ENCODE data around the gene BCKDHA. TPM values are rescaled to one million over a fixed set of nuclear protein-coding genes. Genes with fewer than 3 reads are reported as not detected.

The BCKDHA gene
- total RNA-seq, 3 donors from 2014 or later (not counting 1 experiment from before 2014, with no cell fraction given): 26.5 to 29.0 (median 28.3) TPM

- H3K27ac Mint-ChIP-seq: no peak overlapping the region
- TF ChIP-seq, protein P1, sequence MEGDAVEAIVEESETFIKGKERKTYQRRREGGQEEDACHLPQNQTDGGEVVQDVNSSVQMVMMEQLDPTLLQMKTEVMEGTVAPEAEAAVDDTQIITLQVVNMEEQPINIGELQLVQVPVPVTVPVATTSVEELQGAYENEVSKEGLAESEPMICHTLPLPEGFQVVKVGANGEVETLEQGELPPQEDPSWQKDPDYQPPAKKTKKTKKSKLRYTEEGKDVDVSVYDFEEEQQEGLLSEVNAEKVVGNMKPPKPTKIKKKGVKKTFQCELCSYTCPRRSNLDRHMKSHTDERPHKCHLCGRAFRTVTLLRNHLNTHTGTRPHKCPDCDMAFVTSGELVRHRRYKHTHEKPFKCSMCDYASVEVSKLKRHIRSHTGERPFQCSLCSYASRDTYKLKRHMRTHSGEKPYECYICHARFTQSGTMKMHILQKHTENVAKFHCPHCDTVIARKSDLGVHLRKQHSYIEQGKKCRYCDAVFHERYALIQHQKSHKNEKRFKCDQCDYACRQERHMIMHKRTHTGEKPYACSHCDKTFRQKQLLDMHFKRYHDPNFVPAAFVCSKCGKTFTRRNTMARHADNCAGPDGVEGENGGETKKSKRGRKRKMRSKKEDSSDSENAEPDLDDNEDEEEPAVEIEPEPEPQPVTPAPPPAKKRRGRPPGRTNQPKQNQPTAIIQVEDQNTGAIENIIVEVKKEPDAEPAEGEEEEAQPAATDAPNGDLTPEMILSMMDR (IDR thresholded peaks at IDR 0.05): no peak
- no peak overlapping the region for H3K4me3 Mint-ChIP-seq
- H3K36me3 Mint-ChIP-seq: no peaks in the 10 kb centered on the region
- H3K4me1 ChIP-seq (ENCODE audit: control insufficient read depth, insufficient read depth, low read length): peaks cover 18% of the 10 kb centered on the region
- WGBS (ENCODE audit: insufficient coverage): 100% methylated on average over 1 of the region's 3 CpGs
- H3K27me3 ChIP-seq (ENCODE audit: control insufficient read depth, insufficient read depth, low read length): no peaks in the 10 kb centered on the region
- intact Hi-C loops (cut with micrococcal nuclease): no loop called here
- no peaks in the 10 kb centered on the region for H3K9me3 ChIP-seq (ENCODE audit: control insufficient read depth, insufficient read depth, low read length)
- H3K4me1 Mint-ChIP-seq: peaks cover 21 to 42% of the 10 kb centered on the region in 2 donors
- no peak overlapping the region for H3K27ac ChIP-seq (ENCODE audit: low read length)
- H3K36me3 ChIP-seq (ENCODE audit: control insufficient read depth, insufficient read depth, low read length): peaks cover 7% of the 10 kb centered on the region
- ATAC-seq (no peak), DNase-seq (no peak)
- H3K4me3 ChIP-seq (ENCODE audit: low read length): no peak overlapping the region
- H3K27me3 Mint-ChIP-seq (ENCODE audit: low read depth in 2 of 2): no peaks in the 10 kb centered on the region
- no peaks in the 10 kb centered on the region for H3K9me3 Mint-ChIP-seq
Measured at GRCh38 chr19:41402010-41402409, 4.4 kb downstream of the BCKDHA start.

GRCh38 chr19:41403181-41403970 is 5.8 kb downstream of the BCKDHA start:
- no peak for ATAC-seq
- H3K4me3 ChIP-seq (ENCODE audit: low read length): no peak overlapping the region
- Mint-ChIP-seq H3K36me3 (no peaks in the 10 kb centered on the region), H3K4me1 (peaks cover 8 to 31% of the 10 kb centered on the region in 2 donors), H3K27me3 (ENCODE audit: low read depth in 2 of 2) (no peaks in the 10 kb centered on the region), H3K9me3 (no peaks in the 10 kb centered on the region), H3K4me3 (no peak overlapping the region), H3K27ac (no peak overlapping the region)
- H3K4me1 ChIP-seq (ENCODE audit: control insufficient read depth, insufficient read depth, low read length): peaks cover 10% of the 10 kb centered on the region
- peaks cover 7% of the 10 kb centered on the region for H3K36me3 ChIP-seq (ENCODE audit: control insufficient read depth, insufficient read depth, low read length)
- intact Hi-C loops (cut with micrococcal nuclease): no loop called here
- H3K27ac ChIP-seq (ENCODE audit: low read length): no peak overlapping the region
- no peaks in the 10 kb centered on the region for H3K27me3 ChIP-seq (ENCODE audit: control insufficient read depth, insufficient read depth, low read length)
- 63% methylated on average over 11 of the region's 12 CpGs for WGBS (ENCODE audit: insufficient coverage)
- no peaks in the 10 kb centered on the region for H3K9me3 ChIP-seq (ENCODE audit: control insufficient read depth, insufficient read depth, low read length)
- DNase-seq: no peak
- TF ChIP-seq, protein P1 (IDR thresholded peaks at IDR 0.05): no peak

GRCh38 chr19:41405776-41406175 is 8.2 kb downstream of the BCKDHA start:
- DNase-seq: no peak
- H3K9me3 Mint-ChIP-seq: no peaks in the 10 kb centered on the region
- H3K4me1 Mint-ChIP-seq: peaks cover 6 to 33% of the 10 kb centered on the region in 2 donors
- H3K4me3 Mint-ChIP-seq: no peak overlapping the region
- no peak overlapping the region for H3K4me3 ChIP-seq (ENCODE audit: low read length)
- 92% methylated on average over 6 of the region's 6 CpGs for WGBS (ENCODE audit: insufficient coverage)
- ATAC-seq: no peak
- H3K27me3 ChIP-seq (ENCODE audit: control insufficient read depth, insufficient read depth, low read length): no peaks in the 10 kb centered on the region
- no peak overlapping the region for H3K27ac Mint-ChIP-seq
- H3K36me3 ChIP-seq (ENCODE audit: control insufficient read depth, insufficient read depth, low read length): peaks cover 10% of the 10 kb centered on the region
- no peaks in the 10 kb centered on the region for H3K9me3 ChIP-seq (ENCODE audit: control insufficient read depth, insufficient read depth, low read length)
- H3K27me3 Mint-ChIP-seq (ENCODE audit: low read depth in 2 of 2): no peaks in the 10 kb centered on the region
- no peaks in the 10 kb centered on the region for H3K36me3 Mint-ChIP-seq
- H3K27ac ChIP-seq (ENCODE audit: low read length): no peak overlapping the region
- TF ChIP-seq, protein P1 (IDR thresholded peaks at IDR 0.05): no peak
- intact Hi-C loops (cut with micrococcal nuclease): no loop called here
- H3K4me1 ChIP-seq (ENCODE audit: control insufficient read depth, insufficient read depth, low read length): peaks cover 22% of the 10 kb centered on the region
